MG63 (cell line): Measurements from ENCODE around the gene APBB1IP. TPM values are rescaled to one million over a fixed set of nuclear protein-coding genes. Genes with fewer than 3 reads are reported as not detected.
A peak's percentile ranks its signal among the peaks of the same experiment; 100 is the strongest.

Experiments
- DNase-seq: peaks from one replicate; pipeline ENCODE4 v3.0.0-alpha.2; 2020
- H3K27me3 ChIP-seq: fragments of 250-450 bp; sonication (Bioruptor Pico); 2 replicates; pipeline ENCODE4 v1.5.1; 2020; ENCODE audit warnings: mild to moderate bottlenecking, moderate library complexity
- H3K36me3 ChIP-seq: fragments of 250-450 bp; sonication (Bioruptor Pico); 2 replicates; pipeline ENCODE4 v1.5.1; 2020; ENCODE audit warnings: mild to moderate bottlenecking, moderate library complexity
- H3K4me3 ChIP-seq: fragments of 250-450 bp; sonication (Bioruptor Pico); 2 replicates; pipeline ENCODE4 v1.5.1; 2020; ENCODE audit warnings: mild to moderate bottlenecking, moderate library complexity
- H3K9me3 ChIP-seq: fragments of 250-450 bp; sonication (Bioruptor Pico); 2 replicates; pipeline ENCODE4 v1.5.1; 2020; ENCODE audit warnings: mild to moderate bottlenecking, moderate library complexity
- total RNA-seq: library from RNA; depleted of rRNA; stranded (reverse); fragments of >200 nt; shearing (Covaris generic); gene quantifications from 2 replicates; pipeline ENCODE4 v1.2.3, GENCODE V29; 2014; ENCODE audit warnings: low replicate concordance

APBB1IP gene
- total RNA-seq, 1 experiment from 2014 or later = not detected

- H3K9me3 ChIP-seq = no peaks in the 10 kb centered on the region
- DNase-seq = peak; percentile 14
- no peaks in the 10 kb centered on the region; the same call in 1 of the 2 replicates for H3K27me3 ChIP-seq
- no peaks in the 10 kb centered on the region for H3K36me3 ChIP-seq
- H3K4me3 ChIP-seq = 0 out of 2 replicates have a peak overlapping the region, but pooled peaks have one; percentile 9
Measured at GRCh38 chr10:26438534-26439341, 597 bp downstream of the APBB1IP start.

DNA sequence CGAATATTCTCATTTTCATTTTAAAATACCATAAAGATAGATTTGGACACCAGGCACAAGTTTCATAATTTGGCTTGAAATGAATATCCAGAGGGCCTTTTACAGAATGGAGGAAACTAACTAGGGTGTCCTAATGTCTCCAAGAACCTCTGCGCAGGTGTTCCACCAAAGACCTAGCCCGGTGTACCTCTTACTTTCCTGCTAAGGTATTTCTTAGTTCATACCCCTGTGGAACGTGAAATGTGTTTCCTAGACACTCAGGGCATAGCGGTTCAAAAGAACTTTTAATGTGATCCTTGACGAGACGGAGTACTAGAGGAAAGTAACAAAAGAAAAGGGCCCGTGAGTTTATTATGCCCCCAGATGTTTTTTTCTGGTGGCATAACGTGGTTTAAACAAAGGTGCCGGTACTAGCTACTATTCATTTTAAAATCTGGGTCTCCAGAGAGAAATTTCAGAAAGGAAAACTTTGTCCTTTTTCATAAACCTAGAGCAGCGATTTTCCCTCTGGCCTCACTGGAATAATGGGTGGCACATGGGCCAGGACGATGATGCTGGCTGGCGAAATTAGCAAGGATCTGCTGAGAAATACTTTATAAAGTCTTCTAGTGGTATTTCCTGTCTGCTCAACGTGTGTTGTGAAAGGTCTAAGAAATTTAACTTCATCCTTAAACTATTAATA, 1.4 kb downstream of the APBB1IP start:
- no peak for DNase-seq
- Histone ChIP-seq H3K4me3 (no peak overlapping the region), H3K9me3 (no peaks in the 10 kb centered on the region)

DNA sequence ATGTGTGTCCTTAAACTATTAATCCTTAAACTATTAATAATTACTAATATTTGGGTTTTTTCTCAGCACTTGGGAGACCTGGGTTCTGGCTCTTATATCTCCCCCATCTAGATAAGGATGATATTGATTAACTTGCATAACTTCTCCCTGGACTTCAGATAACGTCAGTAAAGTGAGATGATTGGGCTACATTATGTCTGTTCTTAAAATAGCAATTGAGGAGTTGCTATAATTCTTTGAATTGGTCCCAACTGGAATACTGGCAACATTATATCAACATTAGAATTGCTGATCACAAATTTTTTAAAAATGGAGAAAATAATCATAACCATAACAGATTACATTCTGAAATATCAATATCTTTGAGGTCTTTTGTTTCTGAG, 1.9 kb downstream of the APBB1IP start:
- H3K27me3 ChIP-seq = no peaks in the 10 kb centered on the region; the same call in 1 of the 2 replicates
- H3K9me3 ChIP-seq = no peaks in the 10 kb centered on the region
- no peak for DNase-seq
- H3K36me3 ChIP-seq = no peaks in the 10 kb centered on the region
- no peak overlapping the region for H3K4me3 ChIP-seq

More for the DNA sequence above, 1.4 kb downstream of the APBB1IP start:
- H3K36me3 ChIP-seq = no peaks in the 10 kb centered on the region
- H3K27me3 ChIP-seq = no peaks in the 10 kb centered on the region; the same call in 1 of the 2 replicates

DNA sequence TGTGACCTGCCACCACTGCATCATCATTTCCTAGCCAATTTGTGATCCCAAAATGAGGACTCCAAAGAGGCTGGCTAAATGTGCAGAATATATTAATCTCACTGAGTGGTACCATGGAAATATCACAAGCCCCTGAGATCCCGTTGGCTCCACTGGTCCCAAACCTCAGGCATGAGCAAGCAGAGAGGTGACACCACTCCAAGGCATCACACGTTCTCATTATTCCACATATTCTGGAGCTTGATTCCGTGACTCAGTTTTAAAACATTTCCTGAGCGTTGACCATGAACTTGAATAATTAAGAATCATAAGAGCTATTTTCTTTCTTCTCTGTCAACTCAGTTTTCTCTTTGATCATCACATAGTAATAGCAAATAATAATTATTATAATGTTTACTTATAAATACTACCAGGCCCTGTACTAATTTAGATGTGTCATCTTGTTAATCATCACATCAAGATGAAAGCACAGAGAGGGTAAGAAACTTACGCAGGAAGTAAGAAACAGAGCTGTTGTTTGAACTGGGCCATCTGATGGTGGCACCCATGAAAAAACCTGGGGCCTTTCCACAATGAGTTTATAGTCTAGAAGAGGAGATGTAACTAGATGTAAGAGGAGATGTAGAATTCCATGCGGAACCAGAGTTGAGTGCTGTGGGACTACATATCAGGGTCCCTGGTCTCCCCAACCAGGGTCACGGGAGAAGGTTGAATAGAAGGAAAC, 3.5 kb downstream of the APBB1IP start:
- no peak for DNase-seq
- Histone ChIP-seq H3K4me3 (no peak overlapping the region), H3K9me3 (no peaks in the 10 kb centered on the region), H3K27me3 (no peaks in the 10 kb centered on the region; the same call in 1 of the 2 replicates), H3K36me3 (no peaks in the 10 kb centered on the region)

- Histone ChIP-seq H3K4me3 (no peak overlapping the region), H3K36me3 (no peaks in the 10 kb centered on the region), H3K27me3 (no peaks in the 10 kb centered on the region), H3K9me3 (no peaks in the 10 kb centered on the region)
- DNase-seq = no peak
Measured at GRCh38 chr10:26445411-26446031, 7.4 kb downstream of the APBB1IP start.

GRCh38 chr10:26446258-26446657, 8.1 kb downstream of the APBB1IP start:
- H3K27me3 ChIP-seq = no peaks in the 10 kb centered on the region
- no peaks in the 10 kb centered on the region for H3K9me3 ChIP-seq
- no peak for DNase-seq
- no peak overlapping the region for H3K4me3 ChIP-seq
- H3K36me3 ChIP-seq = no peaks in the 10 kb centered on the region

- Histone ChIP-seq H3K36me3 (no peaks in the 10 kb centered on the region), H3K9me3 (no peaks in the 10 kb centered on the region), H3K27me3 (no peaks in the 10 kb centered on the region), H3K4me3 (no peak overlapping the region)
- DNase-seq = no peak
Measured at GRCh38 chr10:26448292-26448691, 10.2 kb downstream of the APBB1IP start.

- Histone ChIP-seq H3K36me3 (no peaks in the 10 kb centered on the region), H3K9me3 (no peaks in the 10 kb centered on the region), H3K4me3 (no peak overlapping the region), H3K27me3 (no peaks in the 10 kb centered on the region)
- DNase-seq = no peak
Measured at GRCh38 chr10:26448706-26449435, 10.7 kb downstream of the APBB1IP start.

GRCh38 chr10:26449726-26450125, 11.6 kb downstream of the APBB1IP start:
- Histone ChIP-seq H3K36me3 (no peaks in the 10 kb centered on the region), H3K4me3 (no peak overlapping the region), H3K27me3 (no peaks in the 10 kb centered on the region), H3K9me3 (no peaks in the 10 kb centered on the region)
- DNase-seq = no peak

GRCh38 chr10:26451903-26452302, 13.8 kb downstream of the APBB1IP start:
- H3K27me3 ChIP-seq = no peaks in the 10 kb centered on the region
- no peak overlapping the region for H3K4me3 ChIP-seq

GRCh38 chr10:26453850-26454249, 15.7 kb downstream of the APBB1IP start:
- no peak for DNase-seq
- H3K27me3 ChIP-seq = no peaks in the 10 kb centered on the region
- H3K36me3 ChIP-seq = no peaks in the 10 kb centered on the region
- no peaks in the 10 kb centered on the region for H3K9me3 ChIP-seq
- no peak overlapping the region for H3K4me3 ChIP-seq

More at GRCh38 chr10:26451903-26452302, 13.8 kb downstream of the APBB1IP start:
- no peak for DNase-seq
- H3K9me3 ChIP-seq = no peaks in the 10 kb centered on the region
- H3K36me3 ChIP-seq = no peaks in the 10 kb centered on the region

DNA sequence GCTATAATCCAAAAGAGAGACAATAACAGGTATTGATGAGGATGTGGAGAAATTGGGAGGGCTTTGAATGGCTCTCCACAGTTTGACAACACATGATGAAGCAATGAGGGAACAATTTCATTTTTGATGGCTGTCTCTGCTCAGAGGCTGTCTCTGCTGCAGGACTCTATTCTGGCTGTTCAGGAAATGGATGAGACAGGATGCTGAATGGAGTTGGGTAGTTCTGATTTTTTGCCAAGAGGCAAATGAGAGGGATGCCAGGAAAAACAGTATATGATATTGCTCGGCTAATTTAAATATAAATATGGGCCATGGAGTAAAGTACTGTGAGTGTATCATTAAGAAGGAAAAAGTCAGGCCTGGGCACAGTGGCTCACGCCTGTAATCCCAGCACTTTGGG, 16.8 kb downstream of the APBB1IP start:
- Histone ChIP-seq H3K9me3 (no peaks in the 10 kb centered on the region; the same call in 1 of the 2 replicates), H3K4me3 (no peak overlapping the region), H3K27me3 (no peaks in the 10 kb centered on the region), H3K36me3 (no peaks in the 10 kb centered on the region)
- DNase-seq = no peak

DNA sequence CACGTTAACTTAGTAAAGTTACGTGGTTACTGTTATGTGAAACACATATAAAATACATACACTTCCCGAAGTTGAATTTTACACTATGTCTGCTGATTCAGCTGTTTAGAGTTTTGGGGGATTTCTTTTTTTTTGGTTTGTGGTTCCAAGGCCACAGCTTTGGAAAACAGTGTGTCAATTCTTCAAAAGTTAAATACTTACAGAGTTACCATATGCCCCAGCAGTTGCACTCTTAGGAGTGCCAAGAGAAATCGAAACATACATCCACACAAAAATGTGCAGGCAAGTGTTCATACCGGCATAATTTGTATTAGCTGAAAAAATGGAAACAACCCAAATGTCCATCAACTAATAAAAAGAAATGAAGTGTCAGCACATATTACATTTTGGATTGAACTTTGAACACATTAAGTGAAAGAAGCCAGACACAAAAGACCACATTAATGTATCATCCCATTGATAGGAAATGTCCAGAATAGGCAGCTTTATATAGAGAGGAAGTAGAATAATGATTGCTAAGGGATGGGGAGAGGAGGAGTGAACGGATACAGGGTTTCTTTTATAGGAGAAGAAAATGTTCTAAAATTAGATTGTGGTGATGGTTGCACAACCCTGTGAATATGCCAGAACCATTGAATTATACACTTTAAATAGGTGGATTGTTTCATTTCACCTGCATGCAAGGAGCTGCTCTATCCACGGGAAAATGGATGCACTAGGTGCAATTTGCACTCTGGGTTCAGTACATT, 17.6 kb downstream of the APBB1IP start:
- H3K9me3 ChIP-seq = no peaks in the 10 kb centered on the region; the same call in 1 of the 2 replicates
- H3K4me3 ChIP-seq = no peak overlapping the region
- no peaks in the 10 kb centered on the region for H3K27me3 ChIP-seq
- H3K36me3 ChIP-seq = no peaks in the 10 kb centered on the region
- no peak for DNase-seq

DNA sequence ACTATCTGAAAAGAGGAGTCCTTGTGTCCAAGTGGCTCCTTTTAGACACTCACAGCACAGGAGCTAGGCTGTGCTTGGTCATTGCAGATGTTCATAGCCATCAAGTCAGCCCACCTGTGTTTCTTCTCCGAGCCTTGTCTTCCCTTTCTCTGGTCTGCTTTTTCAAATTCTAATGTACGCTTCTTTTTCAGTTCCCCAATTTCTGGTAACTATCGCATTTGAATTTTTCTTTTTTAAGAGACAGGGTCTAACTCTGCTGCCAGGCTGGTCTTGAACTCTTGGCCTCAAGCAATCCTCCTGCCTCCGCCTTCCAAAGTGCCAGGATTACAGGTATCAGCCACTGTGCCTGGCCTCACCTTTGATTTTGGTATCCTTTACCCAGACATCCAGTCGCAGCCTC, 18.9 kb downstream of the APBB1IP start:
- H3K27me3 ChIP-seq = no peaks in the 10 kb centered on the region
- DNase-seq = no peak
- no peaks in the 10 kb centered on the region; the same call in 1 of the 2 replicates for H3K9me3 ChIP-seq
- H3K4me3 ChIP-seq = no peak overlapping the region
- no peaks in the 10 kb centered on the region for H3K36me3 ChIP-seq

DNA sequence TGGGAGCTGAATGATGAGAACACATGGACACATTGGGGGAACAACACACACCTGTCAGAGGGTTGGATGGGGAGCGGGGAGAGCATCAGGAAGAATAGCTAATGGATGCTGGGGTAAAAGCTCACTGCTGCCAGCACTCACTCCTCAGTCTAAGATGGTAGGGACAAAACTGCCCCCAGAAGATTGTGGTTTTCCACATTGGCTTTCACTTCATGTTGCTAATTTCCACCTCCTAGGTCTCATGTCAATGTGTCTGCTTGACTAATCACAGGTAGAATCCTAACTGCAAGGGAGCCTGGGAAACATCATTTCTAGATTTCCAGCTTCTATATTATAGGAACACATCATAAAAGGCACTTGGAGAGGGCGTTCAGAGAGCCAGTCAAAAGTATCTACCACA, 22.6 kb downstream of the APBB1IP start:
- H3K4me3 ChIP-seq = no peak overlapping the region
- H3K36me3 ChIP-seq = no peaks in the 10 kb centered on the region
- DNase-seq = no peak
- H3K9me3 ChIP-seq = no peaks in the 10 kb centered on the region; the same call in 1 of the 2 replicates
- no peaks in the 10 kb centered on the region for H3K27me3 ChIP-seq
